GM23248 (cell line): ENCODE data around the gene GABBR2. TPM values are rescaled to one million over a fixed set of nuclear protein-coding genes. Genes with fewer than 3 reads are reported as not detected.
A peak's percentile ranks its signal among the peaks of the same experiment; 100 is the strongest.

Experiments
- DNase-seq: peaks from one replicate; pipeline ENCODE4 v3.0.0-alpha.2; 2015
- H2AFZ ChIP-seq: fragments of 200-600 bp; sonication (generic); 2 replicates; pipeline ENCODE4 v1.6.1; 2016; ENCODE audit warnings: antibody characterized with exemption
- H3F3A ChIP-seq: fragments of 200-600 bp; sonication (generic); 2 replicates; pipeline ENCODE4 v1.6.1; 2016; ENCODE audit warnings: mild to moderate bottlenecking, antibody characterized with exemption, mixed run types; ENCODE audit not compliant: insufficient read depth
- H3K27ac ChIP-seq: fragments of 200-600 bp; sonication (generic); 2 replicates; pipeline ENCODE4 v1.5.1; 2016; ENCODE audit warnings: mild to moderate bottlenecking
- H3K27me3 ChIP-seq: fragments of 200-600 bp; sonication (generic); replicated peaks from 2 replicates; pipeline ENCODE4 v1.6.1; 2016; ENCODE audit warnings: mild to moderate bottlenecking; ENCODE audit not compliant: insufficient read depth
- H3K36me3 ChIP-seq: fragments of 200-600 bp; sonication (generic); 2 replicates; pipeline ENCODE4 v1.6.1; 2016; ENCODE audit warnings: low read depth, mild to moderate bottlenecking
- H3K4me1 ChIP-seq: fragments of 200-600 bp; sonication (generic); 2 replicates; pipeline ENCODE4 v1.6.1; 2016; ENCODE audit warnings: mild to moderate bottlenecking; ENCODE audit not compliant: insufficient read depth
- H3K4me2 ChIP-seq: fragments of 200-600 bp; sonication (generic); one replicate; pipeline ENCODE4 v1.6.1; 2016; ENCODE audit warnings: mild to moderate bottlenecking; ENCODE audit not compliant: unreplicated experiment
- H3K4me3 ChIP-seq: fragments of 200-600 bp; sonication (generic); 2 replicates; pipeline ENCODE4 v1.5.1; 2016; ENCODE audit warnings: mild to moderate bottlenecking
- H3K79me2 ChIP-seq: fragments of 200-600 bp; sonication (generic); 2 replicates; pipeline ENCODE4 v1.6.1; 2016; ENCODE audit warnings: mild to moderate bottlenecking; ENCODE audit not compliant: insufficient read depth
- H3K9ac ChIP-seq: fragments of 200-600 bp; sonication (generic); 2 replicates; pipeline ENCODE4 v1.6.1; 2016; ENCODE audit warnings: mild to moderate bottlenecking
- H3K9me2 ChIP-seq: fragments of 200-600 bp; sonication (generic); 2 replicates; pipeline ENCODE4 v1.6.1; 2016; ENCODE audit warnings: mixed run types, mild to moderate bottlenecking, moderate library complexity; ENCODE audit not compliant: insufficient read depth
- H3K9me3 ChIP-seq: fragments of 200-600 bp; sonication (generic); one replicate; pipeline ENCODE4 v1.6.1; 2017; ENCODE audit warnings: low read depth
- H4K20me1 ChIP-seq: fragments of 200-600 bp; sonication (generic); 2 replicates; pipeline ENCODE4 v1.6.0; 2016; ENCODE audit not compliant: insufficient read depth
- EZH2 ChIP-seq: fragments of 200-600 bp; sonication (generic); IDR thresholded peaks from 2 replicates; pipeline ENCODE4 v1.6.1; 2018; ENCODE audit warnings: antibody characterized with exemption, mild to moderate bottlenecking; ENCODE audit not compliant: insufficient read depth, poor library complexity, severe bottlenecking
- EZH2phosphoT487 ChIP-seq: fragments of 200-600 bp; sonication (generic); IDR thresholded peaks from 2 replicates; pipeline ENCODE4 v1.6.1; 2018; ENCODE audit warnings: antibody characterized with exemption, moderate library complexity, mild to moderate bottlenecking, low read depth; ENCODE audit not compliant: insufficient read depth
- WGBS, 2 experiments: methylation state at CpG; one replicate each; pipeline ENCODE4 v1.1.6; 2015 to 2017; ENCODE audit warnings: low lambda C conversion rate in 2 of 2, low coverage in 1 of 2; ENCODE audit errors: missing lambda C conversion rate in 2 of 2; 5-methylcytosine and 5-hydroxymethylcytosine counted together
- in situ Hi-C: fragments of 300-500 bp; cut with MboI; formaldehyde crosslinking; loops from 2 replicates; pipeline ENCODE4 v1.15.0; 2020
- polyA plus RNA-seq: library from polyadenylated mRNA; unstranded; fragments of >200 nt; fragmentation: Nextera tagmentation; extraction: Ambion mirVana; gene quantifications from 2 replicates; pipeline ENCODE4 v1.2.1, GENCODE V29; 2016
- total RNA-seq: library from RNA; depleted of rRNA; stranded (reverse); fragments of >200 nt; shearing (Covaris generic); gene quantifications from 2 replicates; pipeline ENCODE4 v1.2.3, GENCODE V29; 2014

The GABBR2 gene
- total and polyA plus RNA-seq, 2 experiments from 2014 or later = 7.5 to 13.4 TPM

GRCh38 chr9:98726735-98727134 lies 18.0 kb upstream of the GABBR2 start:
- Histone ChIP-seq H3K79me2 (no peaks in the 10 kb centered on the region), H3K27ac (no peak overlapping the region), H2AFZ (0 out of 2 replicates have a peak overlapping the region, but pooled peaks have one; percentile 26), H3K9me2 (no peaks in the 10 kb centered on the region), H3K9ac (no peak overlapping the region), H3K4me3 (0 out of 2 replicates have a peak overlapping the region, but pooled peaks have one; percentile 7), H3K36me3 (no peaks in the 10 kb centered on the region), H3K27me3 (peaks cover 12% of the 10 kb centered on the region; the same call in 1 of the 2 replicates), H3F3A (peaks cover 5% of the 10 kb centered on the region; the same call in 1 of the 2 replicates), H3K9me3 (no peaks in the 10 kb centered on the region), H4K20me1 (no peaks in the 10 kb centered on the region), H3K4me1 (peaks cover 9% of the 10 kb centered on the region), H3K4me2 (no peak overlapping the region)
- 19 to 24% methylated on average over 5 of the region's 5 CpGs for WGBS, 2 experiments
- DNase-seq = peak; percentile 75
- in situ Hi-C loops = no loop called here
- TF ChIP-seq EZH2 = no peak
- no peak for TF ChIP-seq EZH2phosphoT487

GRCh38 chr9:98724810-98725530 lies 16.2 kb upstream of the GABBR2 start:
- H3K9me3 ChIP-seq = no peaks in the 10 kb centered on the region
- WGBS, 2 experiments = 49 to 64% methylated on average over 5 of the region's 5 CpGs
- no peaks in the 10 kb centered on the region for H3K9me2 ChIP-seq
- no peak overlapping the region for H2AFZ ChIP-seq
- peaks cover 15% of the 10 kb centered on the region; the same call in 1 of the 2 replicates for H3K27me3 ChIP-seq
- TF ChIP-seq EZH2phosphoT487 (no peak), EZH2 (no peak)
- no peak overlapping the region for H3K27ac ChIP-seq
- peaks cover 5% of the 10 kb centered on the region; the same call in 1 of the 2 replicates for H3F3A ChIP-seq
- peaks cover 9% of the 10 kb centered on the region for H3K4me1 ChIP-seq
- H3K36me3 ChIP-seq = no peaks in the 10 kb centered on the region
- no peak overlapping the region for H3K4me3 ChIP-seq
- H3K79me2 ChIP-seq = no peaks in the 10 kb centered on the region
- no peak for DNase-seq
- H3K9ac ChIP-seq = no peak overlapping the region
- in situ Hi-C loops = no loop called here
- no peaks in the 10 kb centered on the region for H4K20me1 ChIP-seq
- no peak overlapping the region for H3K4me2 ChIP-seq

GRCh38 chr9:98721643-98722042 lies 12.9 kb upstream of the GABBR2 start:
- H4K20me1 ChIP-seq = no peaks in the 10 kb centered on the region
- H3K36me3 ChIP-seq = no peaks in the 10 kb centered on the region
- H3F3A ChIP-seq = peaks cover under 1% of the 10 kb centered on the region; the same call in 1 of the 2 replicates
- H3K4me2 ChIP-seq = no peak overlapping the region
- no peaks in the 10 kb centered on the region for H3K9me3 ChIP-seq
- no peak overlapping the region for H3K9ac ChIP-seq
- in situ Hi-C loops = no loop called here
- H3K27ac ChIP-seq = no peak overlapping the region
- WGBS, 2 experiments = 51 to 74% methylated on average over 2 of the region's 2 CpGs
- no peak overlapping the region for H2AFZ ChIP-seq
- no peak for DNase-seq
- H3K4me3 ChIP-seq = no peak overlapping the region
- H3K9me2 ChIP-seq = no peaks in the 10 kb centered on the region
- TF ChIP-seq EZH2phosphoT487 = no peak
- TF ChIP-seq EZH2 = no peak
- H3K79me2 ChIP-seq = no peaks in the 10 kb centered on the region
- peaks cover 24% of the 10 kb centered on the region; the same call in 1 of the 2 replicates for H3K27me3 ChIP-seq
- H3K4me1 ChIP-seq = peaks cover 3% of the 10 kb centered on the region; the same call in 1 of the 2 replicates

- Histone ChIP-seq H4K20me1 (no peaks in the 10 kb centered on the region), H3K27ac (no peak overlapping the region), H2AFZ (no peak overlapping the region), H3F3A (no peaks in the 10 kb centered on the region), H3K79me2 (no peaks in the 10 kb centered on the region), H3K9me3 (no peaks in the 10 kb centered on the region), H3K4me1 (no peaks in the 10 kb centered on the region), H3K9ac (no peak overlapping the region), H3K36me3 (no peaks in the 10 kb centered on the region), H3K4me3 (no peak overlapping the region), H3K27me3 (peaks cover 24% of the 10 kb centered on the region), H3K4me2 (no peak overlapping the region), H3K9me2 (no peaks in the 10 kb centered on the region)
- no peak for TF ChIP-seq EZH2phosphoT487
- no peak for TF ChIP-seq EZH2
- WGBS, 2 experiments = 57 to 62% methylated on average over 4 of the region's 4 CpGs
- DNase-seq = no peak
- in situ Hi-C loops = no loop called here
These were observed 11.7 kb upstream of the GABBR2 start for GRCh38 chr9:98720402-98720801.
